Epithelial cell of esophagus (primary cell): Measurements from ENCODE around the gene HCFC1.
A peak's percentile ranks its signal among the peaks of the same experiment; 100 is the strongest.

Experiments
- DNase-seq: peaks from one replicate; pipeline ENCODE4 v3.0.0; 2010; ENCODE audit warnings: low read depth
- H3K4me3 ChIP-seq: 2 replicates; pipeline ENCODE4 v1.5.1; 2011; ENCODE audit warnings: mild to moderate bottlenecking, low read length, control low read depth
- CTCF ChIP-seq: IDR thresholded peaks from 2 replicates; pipeline ENCODE4 v1.5.1; 2011; ENCODE audit warnings: low read depth, mild to moderate bottlenecking, low read length, control low read depth, inconsistent platforms; ENCODE audit not compliant: insufficient read depth; ENCODE audit errors: missing control alignments

HCFC1 gene

DNA sequence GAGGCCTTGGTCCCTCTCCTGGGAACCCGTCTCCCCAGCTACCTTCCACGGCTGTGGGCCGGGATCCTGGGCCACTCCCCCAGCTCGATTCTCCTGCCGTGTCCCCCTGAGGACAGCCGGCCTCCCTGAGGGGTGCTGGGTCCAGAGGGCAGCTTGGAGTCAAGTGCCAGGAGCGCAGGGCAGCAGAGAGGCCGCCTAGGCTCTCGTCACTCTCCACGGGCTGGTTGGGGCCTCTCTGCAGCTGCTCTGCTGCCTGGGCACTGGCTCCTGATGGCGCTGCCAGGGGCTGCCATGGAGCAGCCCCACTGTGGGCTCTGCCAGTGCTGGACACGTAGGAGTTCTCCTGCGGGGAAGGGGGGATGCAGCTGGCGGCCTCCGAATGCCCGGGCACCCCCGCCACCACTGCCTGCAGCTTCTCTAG is 41.4 kb upstream of the HCFC1 start:
- TF ChIP-seq CTCF = no peak
- H3K4me3 ChIP-seq = no peak overlapping the region
- DNase-seq = no peak

- no peak for DNase-seq
- no peak overlapping the region for H3K4me3 ChIP-seq
Measured at GRCh38 chrX:154012336-154012991, 40.8 kb upstream of the HCFC1 start.

DNA sequence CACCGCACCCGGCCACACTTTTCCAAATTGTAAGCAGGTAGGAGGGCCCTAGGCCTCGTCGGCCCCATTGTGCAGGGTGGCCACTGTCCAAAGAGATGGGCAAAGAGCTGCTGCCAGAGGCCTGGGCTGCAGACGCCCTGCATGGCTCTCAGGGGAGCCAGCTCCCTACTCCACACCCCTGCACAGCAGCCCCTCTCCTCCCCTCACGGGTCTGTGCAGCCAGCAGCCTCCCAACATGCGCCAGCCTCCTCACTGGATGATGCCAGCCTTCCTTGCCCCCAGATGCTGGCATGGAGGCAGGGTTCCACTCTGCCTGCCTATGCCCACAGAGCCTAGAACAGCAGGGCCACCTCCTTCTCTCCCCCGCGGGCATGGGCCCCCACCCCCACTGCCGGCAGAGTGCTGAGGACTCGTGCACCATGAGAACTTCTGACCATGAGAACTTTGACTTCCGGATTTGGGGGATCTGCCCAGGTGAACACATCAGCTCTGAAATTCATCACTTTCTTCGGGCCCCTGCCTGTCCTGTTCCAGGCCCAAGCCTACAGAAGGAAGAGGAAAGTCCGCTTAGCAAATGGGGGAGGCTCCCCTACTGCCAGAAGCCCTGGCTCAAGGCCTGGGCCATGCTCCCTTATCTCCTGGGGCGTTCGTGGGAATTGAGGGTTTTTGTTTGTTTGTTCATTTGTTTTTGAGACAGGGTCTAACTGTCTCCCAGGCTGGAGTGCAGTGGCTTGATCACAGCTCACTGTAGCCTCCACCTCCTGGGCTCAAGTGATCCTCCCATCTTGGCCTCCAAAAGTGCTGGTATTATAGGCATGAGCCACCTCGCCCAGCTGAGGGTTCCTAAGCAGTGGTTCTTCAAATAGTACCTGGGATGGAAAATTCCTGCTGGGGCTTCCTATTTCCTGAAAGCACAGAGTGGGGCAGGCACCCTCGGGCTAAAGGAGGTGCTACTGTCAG is 40.0 kb upstream of the HCFC1 start:
- no peak overlapping the region for H3K4me3 ChIP-seq
- no peak for TF ChIP-seq CTCF
- DNase-seq = no peak

More at GRCh38 chrX:154012336-154012991, 40.8 kb upstream of the HCFC1 start:
- TF ChIP-seq CTCF = no peak

DNA sequence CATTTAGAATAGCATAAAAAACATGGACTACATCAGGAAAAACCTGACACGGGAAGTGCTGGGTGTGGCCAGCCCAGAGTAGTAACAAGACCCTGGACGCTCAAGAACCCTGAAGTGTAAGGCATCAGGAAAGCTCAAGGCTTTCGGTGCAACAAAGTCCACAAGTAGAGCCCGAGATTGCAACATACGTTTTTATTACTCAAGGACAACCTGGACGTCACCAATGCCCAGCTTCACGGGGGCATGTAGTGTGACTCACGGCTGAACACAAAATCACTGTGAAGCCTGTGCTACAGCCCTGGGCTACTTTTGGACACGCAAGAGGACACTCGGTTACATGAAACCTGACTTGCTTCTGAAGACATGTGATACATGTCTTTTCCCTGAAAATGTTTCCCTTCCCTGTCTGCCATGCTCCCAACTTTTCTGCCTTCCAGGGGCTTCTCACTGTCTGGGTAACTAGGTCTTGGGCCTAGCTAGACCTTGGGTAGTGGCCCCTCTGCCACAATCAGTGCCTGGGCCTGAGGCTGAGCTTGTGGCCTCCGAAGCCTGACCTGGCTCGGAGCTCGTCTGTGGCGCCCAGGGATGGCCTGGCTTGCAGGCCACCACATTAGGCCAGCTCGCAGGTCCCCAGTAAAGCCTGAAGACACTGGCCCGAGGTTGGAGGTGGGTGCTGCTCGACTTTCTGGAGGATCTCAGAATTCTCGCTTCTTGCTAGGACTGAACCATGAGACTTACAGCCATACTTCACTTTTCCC is 38.9 kb upstream of the HCFC1 start:
- no peak for TF ChIP-seq CTCF
- no peak overlapping the region for H3K4me3 ChIP-seq
- DNase-seq = peak; percentile 62

GRCh38 chrX:154008521-154008920 is 36.9 kb upstream of the HCFC1 start:
- no peak overlapping the region for H3K4me3 ChIP-seq
- no peak for TF ChIP-seq CTCF
- no peak for DNase-seq

DNA sequence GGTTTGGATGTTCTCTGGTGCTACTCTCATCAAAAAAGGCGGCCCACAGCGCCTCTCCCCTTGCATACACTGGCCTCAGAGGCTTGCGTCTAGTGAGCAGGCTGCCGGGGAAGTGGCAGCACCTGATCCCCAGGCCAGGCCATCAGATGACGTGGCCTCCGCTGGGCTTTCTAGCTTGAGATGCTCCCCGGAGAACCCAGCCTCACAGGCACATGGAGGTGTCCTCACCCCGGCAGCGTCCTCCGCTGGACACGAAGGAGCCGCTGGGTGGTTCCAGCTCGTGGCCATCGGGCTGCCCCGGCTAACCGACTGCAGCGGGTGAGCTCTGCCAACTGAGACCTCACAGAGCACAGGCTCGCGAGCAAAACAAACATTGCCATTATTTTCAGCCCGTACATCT is 35.3 kb upstream of the HCFC1 start:
- no peak for DNase-seq
- no peak for TF ChIP-seq CTCF
- no peak overlapping the region for H3K4me3 ChIP-seq
